GM21717 (cell line): ENCODE results near the gene VAMP4.

Experiments used
- ATAC-seq: cut with Tn5 transposase; IDR thresholded peaks from one replicate; pipeline ENCODE4 v1.9.1; 2021; ENCODE audit warnings: mild to moderate bottlenecking, moderate library complexity; ENCODE audit not compliant: unreplicated experiment

The VAMP4 gene, protein sequence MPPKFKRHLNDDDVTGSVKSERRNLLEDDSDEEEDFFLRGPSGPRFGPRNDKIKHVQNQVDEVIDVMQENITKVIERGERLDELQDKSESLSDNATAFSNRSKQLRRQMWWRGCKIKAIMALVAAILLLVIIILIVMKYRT

DNA sequence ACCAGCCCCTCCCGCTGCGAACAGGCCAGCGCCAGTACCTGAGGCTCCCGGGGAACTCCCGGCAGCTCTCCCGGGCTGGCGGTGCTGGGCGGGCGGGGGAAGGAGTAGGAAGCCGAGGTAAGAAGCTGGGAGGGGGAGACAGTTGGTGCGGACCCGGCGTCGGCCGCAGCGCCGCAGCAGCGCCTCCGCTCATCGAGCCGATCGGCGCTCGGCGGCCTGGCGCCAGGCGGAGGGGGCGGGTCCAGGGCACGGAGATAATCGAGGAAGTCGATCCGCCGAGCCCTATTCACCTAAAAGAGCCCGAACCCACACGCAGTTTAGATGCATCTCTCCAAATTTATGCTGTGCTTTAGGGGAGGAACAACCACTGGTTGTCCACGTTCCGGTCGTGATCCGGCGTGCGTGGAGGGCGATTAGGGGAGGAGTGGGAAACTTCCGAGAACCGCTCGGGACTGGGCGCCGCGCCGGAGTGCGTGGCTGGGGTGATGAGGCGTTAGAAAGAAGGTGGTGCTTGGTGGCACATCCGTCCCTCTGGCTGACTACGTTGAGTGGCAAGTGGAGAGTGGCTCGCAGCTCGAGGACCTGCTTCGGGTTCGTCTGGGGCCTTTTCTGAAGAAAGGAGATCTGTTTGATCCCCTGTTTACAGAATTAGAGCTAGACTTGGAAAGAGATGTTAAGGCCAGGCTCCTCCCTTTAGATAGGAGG is at the start of gene VAMP4:
Gene VAMP4, minus strand, starts transcription at position 194 of the 705 bp plus-strand sequence. CDS start 3,651 bp downstream, outside the sequence.
- peak; percentile 94 for ATAC-seq

DNA sequence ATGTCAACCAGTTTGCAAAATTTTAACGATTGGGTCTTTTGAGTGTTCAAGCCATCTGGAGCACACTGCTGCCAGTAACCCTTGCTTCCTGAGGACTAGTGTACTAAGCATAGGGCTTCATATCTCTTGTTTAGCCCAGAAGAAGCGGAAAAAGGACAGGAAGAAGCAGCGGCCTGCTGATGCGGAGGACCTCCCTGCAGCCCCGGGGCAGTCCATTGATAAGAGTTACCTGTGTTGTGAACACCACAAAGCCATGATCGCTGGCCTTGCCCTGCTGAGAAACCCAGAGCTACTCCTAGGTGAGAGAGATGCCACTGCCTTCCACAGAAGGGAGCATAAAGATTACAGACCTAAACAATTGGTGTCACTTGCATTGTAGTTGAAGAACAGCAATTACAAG is 48.5 kb upstream of the VAMP4 start:
- no peak for ATAC-seq

DNA sequence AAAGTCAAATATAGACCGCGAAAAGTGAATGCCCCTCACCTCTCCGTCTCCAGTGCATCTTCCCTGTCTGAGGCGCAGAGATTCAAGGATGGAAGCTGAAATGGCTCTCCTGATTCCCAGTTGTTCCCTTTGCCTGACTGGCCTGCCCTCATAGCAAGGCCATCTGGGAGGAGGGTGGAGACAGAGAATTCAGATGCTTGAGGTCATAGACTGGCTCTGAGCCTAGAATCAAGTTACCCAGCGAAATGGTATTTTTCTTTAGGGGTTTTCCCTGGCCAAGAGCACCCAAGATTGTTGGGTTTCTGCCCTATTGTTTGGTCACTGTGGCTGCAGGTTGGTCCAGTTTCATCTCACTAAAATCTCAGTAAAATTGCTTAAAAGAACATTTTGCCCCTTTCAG is 46.8 kb upstream of the VAMP4 start:
- no peak for ATAC-seq

DNA sequence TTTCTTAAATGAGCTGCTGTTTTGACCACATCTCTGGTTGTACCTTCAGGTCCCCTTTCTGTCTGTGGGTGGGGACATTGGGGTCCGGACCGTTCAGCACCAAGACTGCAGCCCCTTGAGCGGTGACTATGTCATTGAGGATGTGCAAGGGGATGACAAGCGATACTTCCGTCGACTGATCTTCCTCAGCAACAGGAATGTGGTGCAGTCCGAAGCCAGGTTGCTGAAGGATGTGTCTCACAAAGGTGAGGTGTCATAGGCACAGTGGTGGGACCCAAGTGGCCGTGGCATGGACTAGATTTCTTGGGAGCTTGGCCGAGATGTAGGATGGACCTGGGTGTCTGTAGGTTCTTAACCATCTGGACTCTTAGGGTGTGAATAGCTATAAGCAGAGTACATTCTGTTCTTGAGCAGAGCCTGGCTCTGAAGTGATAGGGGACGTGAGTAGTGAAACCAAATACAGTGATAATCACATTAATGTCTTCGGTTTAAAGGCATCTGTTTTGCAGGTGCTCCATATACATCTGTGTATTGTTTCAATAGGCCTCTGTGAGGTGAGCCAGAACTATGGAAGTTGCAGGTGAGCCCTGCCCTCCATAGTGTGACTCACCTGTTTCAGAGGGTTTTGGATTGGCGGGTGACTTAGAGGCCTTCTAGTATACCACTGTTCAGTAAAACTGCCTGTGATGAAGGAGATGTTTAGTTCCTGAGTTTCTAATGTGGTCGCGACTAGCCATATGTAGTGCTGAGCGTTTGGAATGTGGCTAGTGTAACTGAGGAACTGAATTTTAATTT is 46.0 kb upstream of the VAMP4 start:
- no peak for ATAC-seq

DNA sequence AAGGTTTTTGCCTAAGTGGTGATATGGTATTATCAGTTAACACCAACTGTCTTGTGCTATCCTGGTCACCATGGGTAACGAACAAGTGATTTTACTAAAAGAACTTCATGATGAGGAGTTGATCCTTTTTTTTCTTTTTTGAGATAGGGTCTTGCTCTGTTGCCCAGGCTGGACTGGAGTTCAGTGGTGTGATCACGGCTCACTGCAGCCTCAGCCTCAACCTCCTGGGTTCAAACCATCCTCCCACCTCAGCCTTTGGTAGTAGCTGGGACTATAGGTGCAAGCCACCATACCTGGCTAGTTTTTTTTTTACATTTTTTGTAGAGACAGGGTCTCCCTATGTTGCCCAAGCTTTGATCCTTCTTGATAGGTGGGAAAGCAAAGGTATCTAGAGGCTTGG is 44.7 kb upstream of the VAMP4 start:
- ATAC-seq, result no peak

DNA sequence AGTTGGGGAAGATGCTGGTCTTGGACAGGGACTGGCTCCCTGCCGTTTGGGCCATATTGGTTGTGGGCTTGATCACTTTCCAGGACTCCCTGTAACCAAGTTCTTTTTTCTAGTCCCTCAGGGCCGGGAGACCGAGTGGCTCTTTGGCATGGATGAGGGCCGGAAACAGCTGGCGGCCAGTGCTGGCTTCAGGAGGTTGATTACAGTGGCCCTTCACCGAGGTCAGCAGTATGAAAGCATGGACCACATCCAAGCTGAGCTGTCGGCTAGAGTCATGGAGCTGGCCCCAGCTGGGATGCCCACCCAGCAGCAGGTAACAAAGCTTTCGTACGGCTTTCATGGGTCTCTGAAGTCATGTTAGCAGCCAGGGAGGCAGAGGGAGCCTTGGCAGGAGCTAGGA is 43.9 kb upstream of the VAMP4 start:
- ATAC-seq, result no peak

DNA sequence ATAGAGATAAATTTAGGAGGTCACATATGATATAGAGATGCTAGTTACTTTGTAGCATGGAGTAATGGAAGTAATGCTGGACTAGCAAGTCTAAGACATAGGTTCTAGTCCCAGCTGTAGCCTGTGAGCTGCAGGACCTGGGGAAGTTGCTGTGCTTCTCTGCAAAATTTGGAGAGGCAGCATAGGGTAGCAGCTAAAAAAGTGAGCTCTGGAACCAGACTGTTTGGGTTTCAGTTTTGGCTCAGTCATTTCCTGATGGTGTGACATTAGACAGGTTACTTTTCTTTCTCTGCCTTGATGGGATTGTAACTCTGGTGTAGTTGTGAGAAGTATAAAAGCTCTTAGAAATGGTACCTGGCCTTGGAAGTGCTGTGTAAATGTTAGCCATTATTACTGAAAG is 42.9 kb upstream of the VAMP4 start:
- ATAC-seq, result no peak

DNA sequence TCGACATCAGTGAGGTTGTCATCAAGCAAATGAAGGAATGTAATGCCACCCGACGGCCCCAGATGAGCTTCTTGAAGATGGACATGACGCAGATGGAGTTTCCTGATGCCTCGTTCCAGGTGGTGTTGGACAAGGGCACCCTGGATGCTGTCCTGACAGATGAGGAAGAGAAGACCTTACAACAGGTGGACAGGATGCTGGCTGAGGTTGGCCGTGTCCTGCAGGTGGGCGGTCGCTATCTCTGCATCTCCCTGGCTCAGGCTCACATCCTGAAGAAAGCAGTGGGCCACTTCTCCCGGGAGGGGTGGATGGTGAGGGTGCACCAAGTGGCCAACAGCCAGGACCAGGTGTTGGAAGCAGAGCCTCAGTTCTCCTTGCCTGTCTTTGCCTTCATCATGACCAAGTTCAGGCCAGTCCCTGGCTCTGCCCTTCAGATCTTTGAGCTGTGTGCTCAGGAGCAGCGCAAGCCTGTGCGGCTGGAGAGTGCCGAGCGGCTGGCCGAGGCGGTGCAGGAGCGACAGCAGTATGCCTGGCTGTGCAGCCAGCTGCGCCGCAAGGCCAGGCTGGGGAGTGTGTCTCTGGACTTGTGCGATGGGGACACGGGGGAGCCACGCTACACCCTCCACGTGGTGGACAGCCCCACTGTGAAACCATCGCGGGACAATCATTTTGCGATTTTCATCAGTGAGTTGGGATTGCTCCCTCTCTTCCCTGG is 42.1 kb upstream of the VAMP4 start:
- no peak for ATAC-seq

DNA sequence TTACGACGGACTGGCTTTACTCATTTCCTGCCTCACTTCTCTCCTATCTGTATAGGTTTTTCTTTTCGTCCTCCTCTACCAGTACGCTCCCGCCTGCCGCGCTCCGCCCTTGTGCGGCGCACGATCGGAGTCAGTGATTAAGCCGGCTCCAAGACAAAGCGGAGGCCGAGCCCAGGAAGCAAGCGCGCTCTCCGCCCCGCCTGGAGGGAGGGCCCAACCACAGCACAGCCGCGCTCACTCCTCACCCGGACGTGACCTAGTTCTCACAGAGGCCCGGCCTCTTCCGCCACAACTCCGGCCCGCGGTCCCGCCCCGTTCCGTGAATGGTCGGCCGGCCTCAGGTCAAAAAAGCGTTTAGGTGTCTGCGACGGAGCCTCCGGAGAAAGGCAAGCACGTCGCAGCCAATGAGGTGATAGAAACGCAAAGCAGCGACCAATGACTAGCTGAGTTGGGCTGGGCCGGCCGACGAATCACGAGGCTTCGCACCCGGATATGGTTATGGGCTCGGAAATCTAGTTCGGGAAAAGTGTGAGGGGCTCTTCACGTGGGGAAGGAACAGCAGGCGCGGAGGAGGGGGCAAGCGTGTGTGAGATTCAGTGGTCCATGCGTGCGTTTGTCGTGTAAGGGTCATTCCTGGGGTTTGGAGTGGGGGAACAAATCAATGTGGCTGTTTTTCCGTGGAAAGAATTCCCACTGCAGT is 39.5 kb upstream of the VAMP4 start, which contains the start of gene METTL13:
Gene METTL13, plus strand, starts transcription at position 485 of the 700 bp plus-strand sequence. CDS start 308 bp downstream, outside the sequence.
- ATAC-seq, result peak; percentile 99

DNA sequence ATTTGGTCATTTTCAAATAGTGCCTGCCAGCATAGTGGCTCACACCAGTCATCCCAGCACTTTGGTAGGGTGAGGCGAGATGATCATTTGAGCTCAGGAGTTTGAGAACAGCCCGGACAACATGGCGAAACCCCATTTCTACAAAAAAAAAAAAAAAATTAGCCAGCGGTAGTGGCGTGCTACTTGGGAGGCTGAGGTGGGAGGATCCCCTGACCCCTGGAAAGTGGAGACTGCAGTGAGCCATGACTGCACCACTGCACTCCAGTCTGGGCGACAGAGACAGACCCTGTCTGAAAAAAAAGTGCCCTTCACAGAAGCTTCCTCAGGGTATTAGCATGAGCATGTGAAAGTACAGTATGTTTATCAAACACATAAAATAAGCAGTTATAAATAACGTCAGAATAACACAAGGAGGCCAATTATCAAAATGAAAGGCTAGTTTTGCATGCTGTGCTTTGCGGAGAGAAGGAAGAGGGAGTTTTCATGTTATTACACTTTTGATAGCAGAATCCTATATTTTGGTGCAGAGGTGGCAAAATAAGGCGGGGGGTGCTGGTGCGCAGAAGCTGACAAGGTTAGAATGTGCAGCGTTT is 38.8 kb upstream of the VAMP4 start:
- no peak for ATAC-seq

DNA sequence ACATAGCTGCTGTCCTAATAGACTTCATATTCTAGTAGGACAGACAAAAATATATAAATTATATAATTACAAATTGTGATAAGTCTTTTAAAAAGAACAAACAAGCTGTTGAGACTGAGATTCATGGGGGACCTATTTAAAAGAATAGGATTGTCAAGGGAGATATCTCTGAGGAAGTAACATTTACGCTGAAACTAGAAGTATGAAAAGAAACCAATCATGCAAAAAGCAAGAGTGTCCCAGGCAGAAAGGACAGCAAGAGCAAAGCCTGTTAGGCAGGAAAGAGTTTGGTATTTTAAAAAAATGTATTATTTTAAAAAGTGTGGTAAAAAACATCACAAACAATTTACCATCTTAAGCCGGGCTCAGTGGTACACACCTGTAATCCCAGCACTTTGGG is 30.4 kb upstream of the VAMP4 start:
- ATAC-seq, result no peak

DNA sequence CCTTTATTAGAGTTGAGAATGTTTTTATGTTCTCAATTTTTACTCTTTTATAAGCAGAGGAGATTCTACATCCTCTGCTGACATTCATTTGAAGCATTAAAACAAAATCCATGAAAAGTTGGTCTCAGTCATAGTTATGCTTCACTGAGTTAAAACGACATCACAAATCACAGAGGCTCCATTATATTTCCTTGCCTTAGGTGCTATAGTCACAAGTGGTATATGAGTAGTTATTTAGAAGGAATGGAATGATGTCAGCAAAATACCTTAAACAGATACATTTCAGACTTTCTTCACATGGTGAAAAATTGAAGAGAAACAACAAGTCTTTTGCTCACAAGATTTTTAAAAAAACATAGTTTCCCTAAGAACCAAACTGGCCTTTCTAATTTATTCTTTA is 27.9 kb upstream of the VAMP4 start:
- no peak for ATAC-seq

DNA sequence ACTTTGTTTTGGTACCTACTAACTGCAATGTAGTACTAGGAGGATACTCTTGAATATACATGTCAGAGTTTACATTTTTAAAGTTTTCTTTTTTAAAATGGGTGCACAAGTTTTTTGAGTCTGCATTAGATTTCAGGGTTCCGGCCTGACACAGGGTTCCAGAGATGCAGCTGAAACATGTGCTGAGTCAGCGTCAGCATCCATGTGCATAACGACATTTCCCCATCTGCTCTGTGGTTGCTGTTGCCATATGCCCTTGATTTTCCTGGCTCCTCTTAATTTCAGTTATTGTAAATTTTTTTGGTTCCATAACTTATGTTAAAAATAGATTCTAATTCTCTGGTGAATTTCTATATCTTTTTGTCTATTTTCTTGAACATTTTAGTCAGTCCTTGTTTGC is 27.3 kb upstream of the VAMP4 start:
- no peak for ATAC-seq

DNA sequence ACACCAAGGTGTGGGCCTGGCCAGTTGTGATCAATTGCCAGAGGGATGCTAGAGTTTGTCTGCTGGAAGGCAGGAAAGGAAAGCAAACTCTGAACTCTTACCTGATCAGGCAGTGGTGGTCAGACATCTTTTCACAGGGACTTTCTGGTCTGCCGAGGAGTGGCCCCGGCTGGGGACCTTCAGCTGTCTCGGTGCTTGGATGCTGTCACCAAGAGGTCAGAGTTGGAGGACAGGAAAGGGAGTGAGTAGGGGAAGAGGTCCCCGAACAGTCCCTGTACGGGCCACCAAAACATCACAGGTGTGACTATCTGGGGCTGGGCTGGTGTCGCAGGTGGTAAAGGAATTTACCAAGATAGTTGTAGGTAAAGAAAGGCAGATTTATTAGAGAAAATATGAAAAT is 21.9 kb upstream of the VAMP4 start:
- no peak for ATAC-seq

DNA sequence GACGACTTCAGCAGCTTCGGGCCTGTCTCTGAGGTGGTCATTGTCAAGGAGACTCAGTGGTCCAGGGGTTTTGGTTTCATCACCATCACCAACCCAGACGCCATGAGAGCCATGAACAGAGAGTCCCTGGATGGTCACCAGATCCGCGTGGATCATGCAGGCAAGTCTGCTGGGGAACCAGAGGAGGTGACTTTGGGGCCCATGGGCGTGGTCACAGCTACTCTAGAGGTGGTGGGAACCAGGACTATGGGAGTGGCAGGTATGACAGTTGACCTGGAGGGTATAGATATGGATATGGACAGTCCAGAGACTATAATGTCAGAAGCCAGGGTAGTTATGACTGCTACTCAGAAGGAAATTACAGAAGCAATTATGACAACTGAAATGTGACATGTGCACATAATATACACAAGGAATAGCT is 20.3 kb upstream of the VAMP4 start:
- ATAC-seq, result no peak

DNA sequence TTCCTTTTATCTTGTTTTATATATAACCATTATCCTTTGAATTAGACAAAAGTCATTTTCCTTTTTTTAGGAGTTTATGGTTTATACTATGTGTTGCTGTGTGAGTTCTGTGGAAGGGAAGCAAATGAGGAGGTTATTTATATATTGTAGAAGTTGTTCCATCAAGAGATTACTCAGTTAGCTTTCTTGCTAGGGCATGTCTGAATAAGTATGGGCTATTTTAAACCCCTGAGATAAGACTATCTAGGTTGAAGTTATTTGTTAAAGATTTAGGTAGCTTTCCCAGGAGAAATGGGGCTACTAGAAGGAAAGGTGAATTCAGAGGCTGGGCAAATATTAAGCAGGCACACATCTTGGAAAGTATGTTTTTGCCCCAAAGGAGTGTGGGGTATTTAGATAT is 16.1 kb upstream of the VAMP4 start:
- ATAC-seq, result no peak

DNA sequence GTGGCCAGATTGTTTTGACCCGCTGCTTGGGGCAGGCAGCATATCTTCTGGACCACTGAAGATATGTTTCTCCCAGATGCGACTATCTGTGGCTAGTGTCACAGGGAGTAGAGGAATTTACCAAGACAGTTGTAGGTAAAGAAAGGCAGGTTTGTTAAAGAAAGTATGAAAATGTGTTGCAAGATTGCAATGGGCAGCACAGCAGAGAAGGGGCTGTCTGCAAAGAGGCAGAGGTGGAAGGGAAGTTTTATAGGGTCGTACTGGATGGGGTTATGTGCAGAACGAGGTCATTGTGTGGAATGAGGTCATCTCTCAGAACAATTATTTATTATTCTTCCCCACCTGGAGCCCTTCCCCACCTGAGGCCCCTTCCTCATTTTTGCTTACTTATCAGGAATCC is 15.0 kb upstream of the VAMP4 start:
- ATAC-seq, result no peak

DNA sequence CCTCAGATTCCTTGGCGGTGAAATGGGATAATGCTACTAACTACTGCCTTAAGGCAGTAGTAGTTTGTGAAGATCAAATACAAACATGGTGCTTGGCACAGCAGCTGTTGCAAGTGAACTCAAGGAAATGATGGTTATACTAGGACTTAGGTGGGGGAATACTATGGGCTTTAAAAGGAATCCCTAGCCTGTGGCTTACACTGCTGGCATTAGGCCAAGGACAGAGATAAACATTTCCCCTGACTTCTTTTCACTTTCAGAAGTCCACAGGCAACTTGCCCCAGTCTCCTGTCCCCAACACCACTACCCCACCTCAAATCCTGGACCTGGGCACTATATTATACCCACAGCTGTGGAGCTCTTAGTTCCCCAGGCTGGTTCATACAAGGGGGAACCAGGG is 13.1 kb upstream of the VAMP4 start:
- ATAC-seq, result no peak

DNA sequence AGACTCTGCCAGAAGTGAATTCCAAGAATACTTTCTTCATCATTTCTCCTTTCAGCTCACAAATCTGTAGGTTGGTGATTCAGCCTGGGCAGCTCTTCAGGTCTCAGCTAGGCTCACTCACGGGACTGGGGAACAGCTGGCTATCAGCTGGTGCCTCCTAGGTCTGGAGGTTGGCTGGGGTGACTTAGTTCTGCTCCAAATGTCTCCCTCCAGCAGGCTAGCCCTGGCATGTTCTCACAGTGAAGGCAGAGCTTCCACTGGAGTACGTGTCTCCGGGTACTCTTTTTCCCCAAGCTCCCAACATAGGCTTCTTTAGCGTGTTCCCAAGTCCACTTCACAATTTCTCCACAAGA is 12.5 kb upstream of the VAMP4 start:
- ATAC-seq, result no peak

DNA sequence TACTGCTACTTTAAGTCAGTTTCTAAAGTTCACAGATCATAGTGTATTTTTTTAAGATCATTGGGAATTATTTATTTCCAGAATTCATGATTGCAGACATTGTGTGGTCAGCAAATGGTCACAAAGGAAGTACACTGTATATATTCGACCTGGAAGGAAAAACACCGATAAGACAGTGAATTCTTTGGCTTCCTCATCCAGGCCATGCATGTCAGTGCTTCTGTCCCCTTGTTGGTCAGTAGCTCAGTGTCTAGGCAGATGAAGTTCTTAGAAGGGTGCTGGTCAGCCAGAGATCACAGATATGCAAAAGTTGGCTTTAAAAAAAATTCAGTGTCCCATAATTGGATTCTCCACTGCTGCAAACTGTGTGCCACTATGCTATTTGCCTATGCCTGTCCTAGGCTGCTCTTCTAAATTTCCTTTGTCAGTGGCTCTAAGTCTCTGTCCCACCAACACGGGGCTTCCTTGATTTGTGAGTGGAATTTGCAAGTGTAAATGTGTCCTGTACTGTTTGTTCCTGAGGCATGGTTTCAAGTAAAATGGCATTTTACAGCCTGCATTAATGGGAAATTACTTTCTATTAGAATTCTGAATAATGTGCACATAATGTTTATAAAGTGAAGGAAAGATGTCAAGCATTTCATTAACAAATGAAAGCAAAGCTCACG is 12.0 kb upstream of the VAMP4 start:
- no peak for ATAC-seq
